HepG2 (cell line): ENCODE measurements around the gene PRKAR2A. TPM values are rescaled to one million over a fixed set of nuclear protein-coding genes. Genes with fewer than 3 reads are reported as not detected.

Experiments
- BHLHE40 ChIP-seq: IDR thresholded peaks from 2 replicates; pipeline ENCODE4 v1.6.1; 2011; ENCODE audit warnings: low read length, improper control_type of control experiment
- BRD4 ChIP-seq: sonication (generic); formaldehyde crosslinking; IDR thresholded peaks from 2 replicates; pipeline ENCODE4 v1.4.0; 2020; ENCODE audit warnings: missing genetic modification reagents
- IKZF4 ChIP-seq: sonication (generic); formaldehyde crosslinking; IDR thresholded peaks from 2 replicates; pipeline ENCODE4 v1.5.1; 2020; ENCODE audit warnings: borderline replicate concordance, mild to moderate bottlenecking, low read depth, missing genetic modification reagents; ENCODE audit errors: not compliant biosample characterization
- MTF1 ChIP-seq: sonication (generic); formaldehyde crosslinking; IDR thresholded peaks from 2 replicates; pipeline ENCODE4 v1.5.0; 2020; ENCODE audit warnings: missing genetic modification reagents
- SCMH1 ChIP-seq: sonication (generic); formaldehyde crosslinking; IDR thresholded peaks from 2 replicates; pipeline ENCODE4 v1.9.0; 2021; ENCODE audit warnings: missing genetic modification reagents, mild to moderate bottlenecking, borderline replicate concordance
- YEATS2 ChIP-seq: sonication (generic); formaldehyde crosslinking; IDR thresholded peaks from 2 replicates; pipeline ENCODE4 v1.4.0; 2020; ENCODE audit warnings: missing genetic modification reagents, borderline replicate concordance
- ZEB1 ChIP-seq: IDR thresholded peaks from 2 replicates; pipeline ENCODE4 v1.6.1; 2012; ENCODE audit warnings: mild to moderate bottlenecking, low read depth, inconsistent platforms; ENCODE audit not compliant: insufficient replicate concordance
- ZMYM3 ChIP-seq: sonication (generic); formaldehyde crosslinking; IDR thresholded peaks from 2 replicates; pipeline ENCODE4 v1.5.1; 2020; ENCODE audit warnings: mild to moderate bottlenecking, missing genetic modification reagents
- ZNF121 ChIP-seq: sonication (generic); formaldehyde crosslinking; IDR thresholded peaks from 2 replicates; pipeline ENCODE4 v1.5.0; 2020; ENCODE audit warnings: mild to moderate bottlenecking, missing genetic modification reagents
- ZNF124 ChIP-seq: sonication (generic); formaldehyde crosslinking; IDR thresholded peaks from 2 replicates; pipeline ENCODE4 v1.4.0; 2020; ENCODE audit warnings: missing genetic modification reagents
- ZNF329 ChIP-seq: sonication (generic); formaldehyde crosslinking; IDR thresholded peaks from 2 replicates; pipeline ENCODE4 v1.9.0; 2021; ENCODE audit warnings: low read depth, mild to moderate bottlenecking, missing genetic modification reagents
- ZNF660 ChIP-seq: sonication (generic); formaldehyde crosslinking; IDR thresholded peaks from 2 replicates; pipeline ENCODE4 v1.5.1; 2020; ENCODE audit warnings: mild to moderate bottlenecking, low read depth, missing genetic modification reagents, borderline replicate concordance
- ZNF839 ChIP-seq: sonication (generic); formaldehyde crosslinking; IDR thresholded peaks from 2 replicates; pipeline ENCODE4 v1.4.0; 2020; ENCODE audit warnings: missing genetic modification reagents, mild to moderate bottlenecking, borderline replicate concordance
- ZSCAN25 ChIP-seq: sonication (generic); formaldehyde crosslinking; IDR thresholded peaks from 2 replicates; pipeline ENCODE4 v1.8.0; 2022; ENCODE audit warnings: mild to moderate bottlenecking, missing genetic modification reagents
- polyA plus RNA-seq, 8 experiments: library from polyadenylated mRNA; depleted of rRNA in 3 of 8; stranded (reverse) in 7 of 8; unstranded in 1 of 8; fragments of >200 nt; fragmentation: Illumina TruSeq in 4 of 8; extraction: Trizol in 4 of 8; gene quantifications; 2 replicates each; pipeline versions ENCODE4 v1.2.1 to v1.2.3, GENCODE V29; 2011 to 2016; ENCODE audit warnings: low read depth in 4 of 8, missing spikeins in 1 of 8, mixed read lengths in 1 of 8; ENCODE audit not compliant: insufficient read depth in 1 of 8
- total RNA-seq, 5 experiments: library from RNA; depleted of rRNA; stranded (reverse); fragments of >200 nt; fragmentation: Illumina TruSeq; extraction: Trizol; gene quantifications; 2 replicates each; pipeline ENCODE4 v1.2.3, GENCODE V29; 2016; ENCODE audit warnings: low read depth in 1 of 5
- TF ChIP-seq, protein P1 (sequence below): sonication (generic); formaldehyde crosslinking; IDR thresholded peaks from 2 replicates; pipeline ENCODE4 v1.4.0; 2020; ENCODE audit warnings: mild to moderate bottlenecking, missing genetic modification reagents
- TF ChIP-seq, protein P2 (sequence below): sonication (generic); formaldehyde crosslinking; IDR thresholded peaks from 2 replicates; pipeline ENCODE4 v1.4.0; 2020; ENCODE audit warnings: missing genetic modification reagents
- TF ChIP-seq, protein P3 (sequence below): sonication (generic); formaldehyde crosslinking; IDR thresholded peaks from 2 replicates; pipeline ENCODE4 v1.8.1; 2023; ENCODE audit warnings: mild to moderate bottlenecking, missing genetic modification reagents, borderline replicate concordance
- TF ChIP-seq, protein P4 (sequence below): sonication (generic); formaldehyde crosslinking; IDR thresholded peaks from 2 replicates; pipeline ENCODE4 v1.8.1; 2023; ENCODE audit warnings: mild to moderate bottlenecking, missing genetic modification reagents
- TF ChIP-seq, protein P5 (sequence below): sonication (generic); formaldehyde crosslinking; IDR thresholded peaks from 2 replicates; pipeline ENCODE4 v1.9.0; 2021; ENCODE audit warnings: missing genetic modification reagents, mild to moderate bottlenecking, borderline replicate concordance
- TF ChIP-seq, protein P6 (sequence below): sonication (generic); formaldehyde crosslinking; IDR thresholded peaks from 2 replicates; pipeline ENCODE4 v1.4.0; 2020; ENCODE audit warnings: missing genetic modification reagents, low read depth, mild to moderate bottlenecking, borderline replicate concordance
- TF ChIP-seq, protein P7 (sequence below): sonication (generic); formaldehyde crosslinking; IDR thresholded peaks from 2 replicates; pipeline ENCODE4 v1.8.0; 2022; ENCODE audit warnings: missing genetic modification reagents, mild to moderate bottlenecking, moderate library complexity, borderline replicate concordance

The PRKAR2A gene
- total and polyA plus RNA-seq, 2 of the 13 experiments (the other 11 are each of a cell fraction or from before 2014, with no cell fraction given), result 11.8 to 29.2 TPM

DNA sequence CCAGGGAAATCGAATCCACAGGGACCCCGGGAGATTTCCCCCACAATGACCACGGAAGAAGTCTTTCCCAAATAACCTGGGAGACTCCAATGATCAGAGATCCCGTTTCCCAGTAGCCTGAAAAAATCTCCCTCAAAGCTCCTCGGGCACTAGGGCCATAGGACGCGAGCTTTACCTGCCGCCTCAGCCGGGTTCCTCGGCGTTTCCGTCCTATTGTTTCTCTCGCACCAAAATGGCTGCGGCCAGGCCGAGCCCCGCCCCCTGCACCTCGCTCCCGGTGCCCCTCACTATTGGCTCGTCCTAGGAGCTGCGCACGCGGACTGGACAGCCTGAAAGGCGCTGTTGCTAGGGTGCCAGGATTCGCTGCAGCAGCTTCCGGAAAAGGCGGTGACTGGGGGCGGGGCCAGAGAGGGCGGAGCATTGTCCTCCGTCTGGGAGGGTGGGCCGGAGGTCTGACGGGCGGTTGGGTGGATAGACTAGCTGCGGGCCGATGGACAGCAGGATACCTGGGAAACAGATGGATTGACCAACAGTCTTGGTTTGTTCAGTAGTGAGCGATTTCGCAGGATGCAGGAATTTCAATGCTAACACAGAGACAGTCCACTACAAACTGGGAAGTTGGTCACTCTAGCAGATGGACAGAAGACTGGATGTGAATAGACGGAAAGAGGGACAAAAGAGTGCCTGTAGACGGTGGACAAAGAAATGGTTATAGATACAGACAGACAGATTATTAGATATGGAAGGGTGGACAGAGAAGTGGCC lies 130.5 kb downstream of the PRKAR2A start, which contains the start of gene IP6K2 (continued):
- TF ChIP-seq, protein P1, sequence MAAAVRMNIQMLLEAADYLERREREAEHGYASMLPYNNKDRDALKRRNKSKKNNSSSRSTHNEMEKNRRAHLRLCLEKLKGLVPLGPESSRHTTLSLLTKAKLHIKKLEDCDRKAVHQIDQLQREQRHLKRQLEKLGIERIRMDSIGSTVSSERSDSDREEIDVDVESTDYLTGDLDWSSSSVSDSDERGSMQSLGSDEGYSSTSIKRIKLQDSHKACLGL (CRISPR knock-in tag), result peak; percentile 51; the same call in 1 of the 2 replicates
- TF ChIP-seq BHLHE40 (0 out of 2 replicates have a peak, but pooled peaks have one; percentile 15), ZNF121 (CRISPR knock-in tag) (no peak), IKZF4 (CRISPR knock-in tag) (no peak), ZSCAN25 (peak; percentile 23; the same call in 1 of the 2 replicates), ZNF124 (no peak), MTF1 (CRISPR knock-in tag) (no peak), ZNF660 (no peak), BRD4 (CRISPR knock-in tag) (no peak), SCMH1 (no peak), ZNF839 (no peak), ZEB1 (peak; percentile 66), ZMYM3 (CRISPR knock-in tag) (no peak), YEATS2 (CRISPR knock-in tag) (peak; percentile 71; the same call in 1 of the 2 replicates), ZNF329 (no peak)
- TF ChIP-seq, protein P2, sequence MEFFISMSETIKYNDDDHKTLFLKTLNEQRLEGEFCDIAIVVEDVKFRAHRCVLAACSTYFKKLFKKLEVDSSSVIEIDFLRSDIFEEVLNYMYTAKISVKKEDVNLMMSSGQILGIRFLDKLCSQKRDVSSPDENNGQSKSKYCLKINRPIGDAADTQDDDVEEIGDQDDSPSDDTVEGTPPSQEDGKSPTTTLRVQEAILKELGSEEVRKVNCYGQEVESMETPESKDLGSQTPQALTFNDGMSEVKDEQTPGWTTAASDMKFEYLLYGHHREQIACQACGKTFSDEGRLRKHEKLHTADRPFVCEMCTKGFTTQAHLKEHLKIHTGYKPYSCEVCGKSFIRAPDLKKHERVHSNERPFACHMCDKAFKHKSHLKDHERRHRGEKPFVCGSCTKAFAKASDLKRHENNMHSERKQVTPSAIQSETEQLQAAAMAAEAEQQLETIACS (CRISPR knock-in tag), result no peak
- TF ChIP-seq, protein P3, sequence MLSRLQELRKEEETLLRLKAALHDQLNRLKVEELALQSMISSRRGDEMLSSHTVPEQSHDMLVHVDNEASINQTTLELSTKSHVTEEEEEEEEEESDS (CRISPR knock-in tag), result no peak
- TF ChIP-seq, protein P4, sequence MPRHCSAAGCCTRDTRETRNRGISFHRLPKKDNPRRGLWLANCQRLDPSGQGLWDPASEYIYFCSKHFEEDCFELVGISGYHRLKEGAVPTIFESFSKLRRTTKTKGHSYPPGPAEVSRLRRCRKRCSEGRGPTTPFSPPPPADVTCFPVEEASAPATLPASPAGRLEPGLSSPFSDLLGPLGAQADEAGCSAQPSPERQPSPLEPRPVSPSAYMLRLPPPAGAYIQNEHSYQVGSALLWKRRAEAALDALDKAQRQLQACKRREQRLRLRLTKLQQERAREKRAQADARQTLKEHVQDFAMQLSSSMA (CRISPR knock-in tag), result no peak
- TF ChIP-seq, protein P5, sequence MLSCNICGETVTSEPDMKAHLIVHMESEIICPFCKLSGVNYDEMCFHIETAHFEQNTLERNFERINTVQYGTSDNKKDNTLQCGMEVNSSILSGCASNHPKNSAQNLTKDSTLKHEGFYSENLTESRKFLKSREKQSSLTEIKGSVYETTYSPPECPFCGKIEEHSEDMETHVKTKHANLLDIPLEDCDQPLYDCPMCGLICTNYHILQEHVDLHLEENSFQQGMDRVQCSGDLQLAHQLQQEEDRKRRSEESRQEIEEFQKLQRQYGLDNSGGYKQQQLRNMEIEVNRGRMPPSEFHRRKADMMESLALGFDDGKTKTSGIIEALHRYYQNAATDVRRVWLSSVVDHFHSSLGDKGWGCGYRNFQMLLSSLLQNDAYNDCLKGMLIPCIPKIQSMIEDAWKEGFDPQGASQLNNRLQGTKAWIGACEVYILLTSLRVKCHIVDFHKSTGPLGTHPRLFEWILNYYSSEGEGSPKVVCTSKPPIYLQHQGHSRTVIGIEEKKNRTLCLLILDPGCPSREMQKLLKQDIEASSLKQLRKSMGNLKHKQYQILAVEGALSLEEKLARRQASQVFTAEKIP, result no peak
- TF ChIP-seq, protein P6, sequence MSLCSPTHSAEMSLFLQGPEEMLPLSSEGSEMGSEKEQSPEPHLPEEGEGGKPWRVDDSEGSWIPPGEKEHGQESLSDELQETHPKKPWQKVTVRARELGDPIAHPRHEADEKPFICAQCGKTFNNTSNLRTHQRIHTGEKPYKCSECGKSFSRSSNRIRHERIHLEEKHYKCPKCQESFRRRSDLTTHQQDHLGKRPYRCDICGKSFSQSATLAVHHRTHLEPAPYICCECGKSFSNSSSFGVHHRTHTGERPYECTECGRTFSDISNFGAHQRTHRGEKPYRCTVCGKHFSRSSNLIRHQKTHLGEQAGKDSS, result 0 out of 2 replicates have a peak, but pooled peaks have one; percentile 20
- TF ChIP-seq, protein P7, sequence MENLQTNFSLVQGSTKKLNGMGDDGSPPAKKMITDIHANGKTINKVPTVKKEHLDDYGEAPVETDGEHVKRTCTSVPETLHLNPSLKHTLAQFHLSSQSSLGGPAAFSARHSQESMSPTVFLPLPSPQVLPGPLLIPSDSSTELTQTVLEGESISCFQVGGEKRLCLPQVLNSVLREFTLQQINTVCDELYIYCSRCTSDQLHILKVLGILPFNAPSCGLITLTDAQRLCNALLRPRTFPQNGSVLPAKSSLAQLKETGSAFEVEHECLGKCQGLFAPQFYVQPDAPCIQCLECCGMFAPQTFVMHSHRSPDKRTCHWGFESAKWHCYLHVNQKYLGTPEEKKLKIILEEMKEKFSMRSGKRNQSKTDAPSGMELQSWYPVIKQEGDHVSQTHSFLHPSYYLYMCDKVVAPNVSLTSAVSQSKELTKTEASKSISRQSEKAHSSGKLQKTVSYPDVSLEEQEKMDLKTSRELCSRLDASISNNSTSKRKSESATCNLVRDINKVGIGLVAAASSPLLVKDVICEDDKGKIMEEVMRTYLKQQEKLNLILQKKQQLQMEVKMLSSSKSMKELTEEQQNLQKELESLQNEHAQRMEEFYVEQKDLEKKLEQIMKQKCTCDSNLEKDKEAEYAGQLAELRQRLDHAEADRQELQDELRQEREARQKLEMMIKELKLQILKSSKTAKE (CRISPR knock-in tag), result no peak
